GM10266 (cell line): Measurements from ENCODE around the gene NSL1.
"Not testable (repeated sequence)": the region's sequence is repeated elsewhere in the genome, so short reads cannot be mapped to it uniquely, and the experiment has no call there.

Source experiments
- DNase-seq: peaks from one replicate; pipeline ENCODE4 v3.0.0; 2012; ENCODE audit errors: extremely low spot score
- TF ChIP-seq, protein P1 (sequence below): IDR thresholded peaks from 2 replicates; pipeline ENCODE4 v1.5.1; 2012; ENCODE audit warnings: mild to moderate bottlenecking, low read depth; ENCODE audit not compliant: control insufficient read depth, insufficient read depth; ENCODE audit errors: missing control alignments

The NSL1 gene

GRCh38 chr1:212713465-212714136 lies 78.0 kb downstream of the NSL1 start:
- DNase-seq: no peak
- TF ChIP-seq, protein P1, sequence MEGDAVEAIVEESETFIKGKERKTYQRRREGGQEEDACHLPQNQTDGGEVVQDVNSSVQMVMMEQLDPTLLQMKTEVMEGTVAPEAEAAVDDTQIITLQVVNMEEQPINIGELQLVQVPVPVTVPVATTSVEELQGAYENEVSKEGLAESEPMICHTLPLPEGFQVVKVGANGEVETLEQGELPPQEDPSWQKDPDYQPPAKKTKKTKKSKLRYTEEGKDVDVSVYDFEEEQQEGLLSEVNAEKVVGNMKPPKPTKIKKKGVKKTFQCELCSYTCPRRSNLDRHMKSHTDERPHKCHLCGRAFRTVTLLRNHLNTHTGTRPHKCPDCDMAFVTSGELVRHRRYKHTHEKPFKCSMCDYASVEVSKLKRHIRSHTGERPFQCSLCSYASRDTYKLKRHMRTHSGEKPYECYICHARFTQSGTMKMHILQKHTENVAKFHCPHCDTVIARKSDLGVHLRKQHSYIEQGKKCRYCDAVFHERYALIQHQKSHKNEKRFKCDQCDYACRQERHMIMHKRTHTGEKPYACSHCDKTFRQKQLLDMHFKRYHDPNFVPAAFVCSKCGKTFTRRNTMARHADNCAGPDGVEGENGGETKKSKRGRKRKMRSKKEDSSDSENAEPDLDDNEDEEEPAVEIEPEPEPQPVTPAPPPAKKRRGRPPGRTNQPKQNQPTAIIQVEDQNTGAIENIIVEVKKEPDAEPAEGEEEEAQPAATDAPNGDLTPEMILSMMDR: no peak

DNA sequence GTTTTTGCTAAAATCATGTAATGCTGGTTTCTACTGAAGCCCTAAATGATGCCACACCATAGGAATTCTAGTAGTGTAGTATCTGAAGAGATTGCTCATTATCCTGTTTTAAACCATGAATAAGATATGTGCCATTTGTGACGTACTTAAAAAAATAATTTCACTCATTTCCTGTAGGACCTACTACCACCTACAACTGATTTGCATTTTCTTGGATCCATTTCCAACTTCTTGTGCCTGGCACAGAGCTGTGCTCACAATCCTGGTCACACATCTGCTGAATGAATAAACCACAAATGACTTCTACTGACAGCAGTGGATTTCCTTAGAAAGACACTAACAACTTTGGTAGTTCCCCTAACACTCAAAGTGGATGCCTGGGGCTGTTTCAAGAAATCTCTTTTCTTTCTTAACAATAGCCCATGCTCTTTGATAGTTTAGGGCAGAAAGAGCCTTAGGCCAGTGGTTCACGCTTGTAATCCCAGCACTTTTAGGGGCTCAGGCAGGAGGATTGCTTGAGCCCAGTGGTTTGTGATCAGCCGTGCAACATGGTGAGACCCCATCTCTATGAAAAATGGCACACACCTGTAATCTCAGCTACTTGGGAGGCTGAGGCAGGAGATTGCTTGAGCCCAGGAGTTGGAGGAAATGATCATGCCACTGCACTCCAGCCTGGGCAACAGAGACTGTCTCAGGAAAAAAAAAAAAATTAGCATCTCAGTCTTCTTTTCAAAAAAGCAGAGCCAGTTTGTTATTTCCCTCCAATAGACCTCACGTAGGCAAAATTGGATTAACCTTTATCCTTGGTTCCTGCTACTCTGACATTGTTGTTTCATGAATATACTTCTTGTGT lies 78.9 kb downstream of the NSL1 start:
- DNase-seq: peak; percentile 32
- TF ChIP-seq, protein P1: no peak

GRCh38 chr1:212711974-212712373 lies 79.6 kb downstream of the NSL1 start:
- not testable (repeated sequence) for DNase-seq

DNA sequence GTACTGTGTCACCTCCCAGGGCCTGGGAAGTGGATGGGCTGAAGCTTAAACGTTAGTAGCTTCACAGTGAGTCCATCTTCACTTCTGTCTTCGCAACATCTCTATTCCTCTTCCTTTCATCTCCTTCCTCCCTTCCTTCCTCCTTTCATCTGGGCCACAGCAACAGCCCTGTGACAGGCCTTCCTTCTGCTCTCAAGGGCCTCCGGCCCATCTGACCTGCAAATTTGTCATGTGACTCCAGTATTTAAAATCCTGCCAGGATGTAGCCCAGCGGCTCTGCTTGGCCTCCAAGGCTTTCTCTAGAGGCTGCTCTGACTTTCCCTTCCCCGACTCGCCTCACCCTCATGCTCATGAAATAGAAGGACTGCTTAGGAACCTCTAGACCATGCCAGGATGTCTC lies 81.0 kb downstream of the NSL1 start:
- DNase-seq: no peak
- TF ChIP-seq, protein P1: no peak

DNA sequence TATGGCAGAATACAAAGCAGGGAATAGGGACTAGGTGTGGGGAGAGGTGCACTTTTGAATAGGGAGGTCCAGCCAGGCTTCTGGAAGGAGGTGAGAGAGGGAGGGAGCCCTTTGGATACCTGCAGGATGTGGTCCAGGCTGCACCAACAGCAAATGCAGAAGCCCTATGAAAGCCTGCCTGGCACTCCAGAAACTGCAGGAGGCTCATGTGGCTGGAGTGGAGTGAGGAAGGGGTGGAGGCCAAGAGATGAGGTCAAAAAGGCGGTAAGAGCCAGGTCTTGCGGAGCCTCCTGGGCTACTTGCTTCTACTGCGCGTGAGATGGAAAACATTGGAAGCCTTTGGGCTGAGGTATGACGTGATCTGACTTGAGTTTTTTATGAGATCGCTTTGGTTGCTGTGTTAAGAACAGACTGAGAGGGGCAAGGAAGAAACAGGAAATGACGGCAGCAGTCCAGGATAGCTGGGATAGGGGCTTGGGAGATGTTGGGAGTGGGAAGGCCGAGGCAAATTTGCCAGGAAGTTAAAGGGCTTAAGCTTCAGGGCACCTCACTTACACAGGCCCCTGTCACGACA lies 87.5 kb downstream of the NSL1 start:
- no peak for DNase-seq
- TF ChIP-seq, protein P1: no peak

DNA sequence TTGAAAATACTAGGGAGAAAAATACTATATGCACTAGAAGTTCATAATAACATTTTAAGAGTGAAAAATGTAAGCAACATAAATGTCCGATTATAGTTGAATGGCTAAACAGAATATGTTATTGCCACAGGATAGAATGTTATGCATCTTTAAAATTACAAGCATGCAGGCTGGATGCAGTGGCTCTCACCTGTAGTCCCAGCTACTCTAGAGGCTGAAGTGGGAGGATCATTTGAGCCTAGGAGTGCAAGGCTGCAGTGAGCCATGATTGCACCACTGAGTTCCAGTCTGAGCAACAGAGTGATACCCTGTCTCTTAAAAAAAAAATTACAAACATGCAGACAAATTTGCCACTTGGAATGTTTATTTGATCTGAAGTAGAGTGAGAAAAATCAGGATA lies 88.9 kb downstream of the NSL1 start:
- DNase-seq: no peak
- TF ChIP-seq, protein P1: no peak

- TF ChIP-seq, protein P1: no peak
- DNase-seq: no peak
Measured at GRCh38 chr1:212701910-212702309, 89.7 kb downstream of the NSL1 start.
